ENCODE data around the gene PTGR1. TPM values are rescaled to one million over a fixed set of nuclear protein-coding genes. Genes with fewer than 3 reads are reported as not detected.
A peak's percentile ranks its signal among the peaks of the same experiment; 100 is the strongest.
"Not testable (repeated sequence)": the region's sequence is repeated elsewhere in the genome, so short reads cannot be mapped to it uniquely, and the experiment has no call there.

PTGR1 gene
- total RNA-seq, 1 experiment from 2014 or later: 27.4 TPM

DNA sequence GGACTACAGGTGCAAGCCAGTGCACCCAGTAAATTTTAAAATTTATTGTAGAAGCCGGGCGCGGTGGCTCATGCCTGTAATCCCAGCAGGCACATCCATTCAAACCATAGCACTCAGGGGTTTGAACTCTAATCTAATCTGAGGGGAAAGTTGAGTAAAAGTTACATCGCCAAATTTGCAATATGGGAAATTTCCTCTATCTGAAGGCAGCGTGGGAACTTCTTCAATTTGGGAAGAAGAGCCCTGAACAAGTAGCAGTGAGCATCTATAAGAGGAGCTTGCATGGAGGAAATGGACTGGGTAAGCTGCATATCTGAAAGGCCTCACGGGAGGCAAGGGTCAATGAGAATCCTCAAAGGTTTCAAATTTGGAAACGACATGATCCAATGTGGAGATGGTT, 29.0 kb upstream of the PTGR1 start:
- POLR2A ChIA-PET: interaction anchor here (1.0 to 7.1 kb wide), 2 partner anchors 30 to 103 kb away, joined by 3 to 88 read pairs; partner anchors contain the start of genes PTGR1 and ZNF483

DNA sequence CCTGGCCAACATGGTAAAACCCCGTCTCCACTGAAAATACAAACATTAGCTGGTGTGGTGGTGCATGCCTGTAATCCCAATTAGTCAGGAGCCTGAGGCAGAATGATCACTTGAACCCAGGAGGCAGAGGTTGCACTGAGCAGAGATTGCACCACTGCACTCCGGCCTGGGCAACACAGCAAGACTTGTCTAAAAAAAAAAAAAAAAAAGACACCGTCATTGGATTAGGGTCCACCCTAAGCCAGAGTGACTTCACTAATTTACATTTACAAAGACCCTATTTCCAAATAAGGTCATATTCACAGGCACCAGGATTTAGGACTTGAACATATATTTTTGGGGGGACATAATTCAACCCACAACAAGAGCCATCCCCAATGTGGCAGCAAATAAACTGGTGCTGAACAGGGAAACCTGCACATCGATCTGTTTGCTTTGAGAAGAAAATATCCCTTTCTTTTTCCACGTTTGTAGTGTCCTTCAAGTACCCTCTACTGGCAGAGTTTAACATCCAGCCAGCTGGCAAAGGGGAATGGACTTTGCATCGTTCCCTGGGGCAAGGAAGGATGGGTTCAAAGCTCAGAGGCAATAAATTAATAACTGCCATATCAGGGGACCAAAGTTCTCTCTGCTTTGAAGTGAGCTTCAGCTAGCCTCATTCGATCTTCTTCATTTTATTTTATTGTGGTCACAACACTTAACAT, 28.0 kb upstream of the PTGR1 start:
- intact Hi-C loops (cut with micrococcal nuclease): no loop called here
- ChIA-PET POLR2A (interaction anchor here (0.9 to 7.1 kb wide), 2 partner anchors 28 to 29 kb away, joined by 5 to 88 read pairs; partner anchors contain the start of gene PTGR1), CTCF (interaction anchor here (0.7 to 1.7 kb wide), 2 partner anchors 8 to 29 kb away, joined by 3 to 14 read pairs; no protein-coding TSS in a partner anchor)
- TF ChIP-seq, protein P1, sequence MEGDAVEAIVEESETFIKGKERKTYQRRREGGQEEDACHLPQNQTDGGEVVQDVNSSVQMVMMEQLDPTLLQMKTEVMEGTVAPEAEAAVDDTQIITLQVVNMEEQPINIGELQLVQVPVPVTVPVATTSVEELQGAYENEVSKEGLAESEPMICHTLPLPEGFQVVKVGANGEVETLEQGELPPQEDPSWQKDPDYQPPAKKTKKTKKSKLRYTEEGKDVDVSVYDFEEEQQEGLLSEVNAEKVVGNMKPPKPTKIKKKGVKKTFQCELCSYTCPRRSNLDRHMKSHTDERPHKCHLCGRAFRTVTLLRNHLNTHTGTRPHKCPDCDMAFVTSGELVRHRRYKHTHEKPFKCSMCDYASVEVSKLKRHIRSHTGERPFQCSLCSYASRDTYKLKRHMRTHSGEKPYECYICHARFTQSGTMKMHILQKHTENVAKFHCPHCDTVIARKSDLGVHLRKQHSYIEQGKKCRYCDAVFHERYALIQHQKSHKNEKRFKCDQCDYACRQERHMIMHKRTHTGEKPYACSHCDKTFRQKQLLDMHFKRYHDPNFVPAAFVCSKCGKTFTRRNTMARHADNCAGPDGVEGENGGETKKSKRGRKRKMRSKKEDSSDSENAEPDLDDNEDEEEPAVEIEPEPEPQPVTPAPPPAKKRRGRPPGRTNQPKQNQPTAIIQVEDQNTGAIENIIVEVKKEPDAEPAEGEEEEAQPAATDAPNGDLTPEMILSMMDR (IDR thresholded peaks at IDR 0.05; ENCODE audit: unreplicated experiment): no peak
- peak overlapping the region; percentile 27 for H3K27ac Mint-ChIP-seq (ENCODE audit: low read depth, unreplicated experiment)
- BruUV-seq (replicated peaks): no TSS peak
- H3K36me3 Mint-ChIP-seq (ENCODE audit: insufficient read depth, unreplicated experiment): no peaks in the 10 kb centered on the region
- peaks cover 16% of the 10 kb centered on the region for H3K4me1 Mint-ChIP-seq (ENCODE audit: insufficient read depth, unreplicated experiment)
- H3K27me3 Mint-ChIP-seq (ENCODE audit: insufficient read depth, unreplicated experiment): no peaks in the 10 kb centered on the region
- DNase-seq (ENCODE audit: unreplicated experiment): peak; percentile 65
- no peak overlapping the region for H3K4me3 Mint-ChIP-seq (ENCODE audit: unreplicated experiment)
- no peaks in the 10 kb centered on the region for H3K9me3 Mint-ChIP-seq (ENCODE audit: unreplicated experiment)

More for the DNA sequence above, 29.0 kb upstream of the PTGR1 start:
- no peaks in the 10 kb centered on the region for H3K36me3 Mint-ChIP-seq (ENCODE audit: insufficient read depth, unreplicated experiment)
- TF ChIP-seq, protein P1 (IDR thresholded peaks at IDR 0.05; ENCODE audit: unreplicated experiment): no peak
- peaks cover 19% of the 10 kb centered on the region for H3K4me1 Mint-ChIP-seq (ENCODE audit: insufficient read depth, unreplicated experiment)
- H3K4me3 Mint-ChIP-seq (ENCODE audit: unreplicated experiment): no peak overlapping the region
- no peak for DNase-seq (ENCODE audit: unreplicated experiment)
- no peaks in the 10 kb centered on the region for H3K9me3 Mint-ChIP-seq (ENCODE audit: unreplicated experiment)
- intact Hi-C loops (cut with micrococcal nuclease): no loop called here
- CTCF ChIA-PET: interaction anchor here (0.7 to 1.7 kb wide), 2 partner anchors 9 to 30 kb away, joined by 3 to 14 read pairs; no protein-coding TSS in a partner anchor
- no TSS peak for BruUV-seq (replicated peaks)
- H3K27me3 Mint-ChIP-seq (ENCODE audit: insufficient read depth, unreplicated experiment): no peaks in the 10 kb centered on the region
- H3K27ac Mint-ChIP-seq (ENCODE audit: low read depth, unreplicated experiment): no peak overlapping the region

DNA sequence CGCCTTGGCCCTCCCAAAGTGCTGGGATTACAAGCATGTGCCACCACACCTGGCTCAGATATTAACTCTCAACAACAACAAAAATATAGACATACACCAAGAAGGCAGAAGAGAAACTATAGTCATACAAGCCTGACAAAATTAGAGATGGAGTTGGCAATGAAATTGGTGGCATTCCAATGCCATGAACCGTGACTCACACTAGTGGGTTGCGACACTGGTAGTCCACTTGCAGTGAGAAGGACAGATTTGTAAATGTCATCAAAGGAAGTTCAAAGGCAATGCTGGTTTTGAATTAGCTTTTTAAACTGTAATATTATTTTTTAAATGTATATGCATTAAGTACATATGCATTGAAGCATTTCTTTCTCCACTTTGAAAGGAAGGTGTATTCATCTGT, 23.2 kb upstream of the PTGR1 start:
- ChIA-PET POLR2A (interaction anchor here (1.0 to 4.3 kb wide), 3 partner anchors 9 to 105 kb away, joined by 3 to 39 read pairs (median 12); partner anchors contain the start of genes DNAJC25 and PTGR1), CTCF (interaction anchor here (0.6 to 2.0 kb wide), 5 partner anchors 15 to 68 kb away, joined by 3 to 13 read pairs (median 3); partner anchors contain the start of gene PTGR1)
- Mint-ChIP-seq H3K27ac (ENCODE audit: low read depth, unreplicated experiment) (no peak overlapping the region), H3K4me3 (ENCODE audit: unreplicated experiment) (peak overlapping the region; percentile 28), H3K27me3 (ENCODE audit: insufficient read depth, unreplicated experiment) (no peaks in the 10 kb centered on the region), H3K4me1 (ENCODE audit: insufficient read depth, unreplicated experiment) (peaks cover 12% of the 10 kb centered on the region), H3K9me3 (ENCODE audit: unreplicated experiment) (no peaks in the 10 kb centered on the region), H3K36me3 (ENCODE audit: insufficient read depth, unreplicated experiment) (no peaks in the 10 kb centered on the region)
- intact Hi-C loops (cut with micrococcal nuclease): loop anchor here (1.0 kb wide), 1 partner anchor 24 kb away; no protein-coding TSS in a partner anchor
- DNase-seq (ENCODE audit: unreplicated experiment): peak; percentile 94
- no TSS peak for BruUV-seq (replicated peaks)
- TF ChIP-seq, protein P1 (IDR thresholded peaks at IDR 0.05; ENCODE audit: unreplicated experiment): no peak

DNA sequence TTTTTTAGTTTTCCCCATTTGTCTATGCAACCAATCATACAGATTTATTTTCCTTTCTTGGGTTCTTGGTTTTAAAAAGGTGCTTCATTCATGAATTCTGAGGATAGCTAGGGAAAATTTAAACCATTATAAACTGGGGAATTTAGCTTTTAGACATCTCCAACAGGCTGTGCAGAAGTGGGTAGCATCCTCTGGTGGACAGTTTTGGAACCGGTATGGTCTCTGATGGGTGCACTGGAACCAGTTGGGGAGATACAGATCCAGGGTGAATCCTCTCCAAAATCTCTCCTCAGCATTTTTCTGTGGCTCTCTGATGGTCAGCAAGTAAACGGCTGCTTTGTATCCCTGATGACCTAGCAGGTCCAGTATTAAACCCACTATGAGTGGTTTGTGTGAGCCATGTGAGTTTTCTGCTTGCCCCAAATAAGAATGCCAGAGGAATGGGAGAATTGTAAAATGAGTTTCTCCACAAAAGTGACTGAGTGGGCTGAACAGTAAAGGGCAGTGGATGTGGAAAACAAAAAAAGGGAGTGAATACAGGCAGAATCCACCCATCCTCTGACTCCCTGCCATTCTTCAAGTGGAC, 22.5 kb upstream of the PTGR1 start:
- peak; percentile 58 for DNase-seq (ENCODE audit: unreplicated experiment)
- Mint-ChIP-seq H3K9me3 (ENCODE audit: unreplicated experiment) (no peaks in the 10 kb centered on the region), H3K4me1 (ENCODE audit: insufficient read depth, unreplicated experiment) (peaks cover 12% of the 10 kb centered on the region), H3K27ac (ENCODE audit: low read depth, unreplicated experiment) (no peak overlapping the region), H3K36me3 (ENCODE audit: insufficient read depth, unreplicated experiment) (no peaks in the 10 kb centered on the region), H3K27me3 (ENCODE audit: insufficient read depth, unreplicated experiment) (no peaks in the 10 kb centered on the region), H3K4me3 (ENCODE audit: unreplicated experiment) (peak overlapping the region; percentile 28)
- TF ChIP-seq, protein P1 (IDR thresholded peaks at IDR 0.05; ENCODE audit: unreplicated experiment): peak; percentile 66
- intact Hi-C loops (cut with micrococcal nuclease): loop anchor here (1.0 kb wide), 1 partner anchor 24 kb away; no protein-coding TSS in a partner anchor
- POLR2A ChIA-PET: interaction anchor here (0.5 to 4.3 kb wide), 8 partner anchors 9 to 243 kb away, joined by 3 to 39 read pairs (median 5); partner anchors contain the start of genes DNAJC25 and PTGR1
- no TSS peak for BruUV-seq (replicated peaks)
- CTCF ChIA-PET: interaction anchor here (0.6 to 2.7 kb wide), 22 partner anchors 8 to 1152 kb away, joined by 3 to 30 read pairs (median 5); partner anchors contain the start of gene PTGR1

DNA sequence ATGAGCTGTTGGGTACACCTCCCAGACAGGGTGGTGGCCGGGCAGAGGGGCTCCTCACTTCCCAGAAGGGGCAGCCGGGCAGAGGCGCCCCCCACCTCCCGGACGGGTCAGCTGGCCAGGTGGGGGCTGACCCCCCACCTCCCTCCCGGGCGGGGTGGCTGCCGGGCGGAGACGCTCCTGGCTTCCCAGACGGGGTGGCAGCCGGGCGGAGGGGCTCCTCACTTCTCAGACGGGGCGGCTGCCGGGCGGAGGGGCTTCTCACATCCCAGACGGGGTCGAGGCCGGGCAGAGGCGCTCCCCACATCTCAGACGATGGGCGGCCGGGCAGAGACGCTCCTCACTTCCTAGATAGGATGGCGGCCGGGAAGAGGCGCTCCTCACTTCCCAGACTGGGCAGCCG, 17.9 kb upstream of the PTGR1 start:
- POLR2A ChIA-PET; H3K9me3 Mint-ChIP-seq (ENCODE audit: unreplicated experiment); intact Hi-C loops (cut with micrococcal nuclease); H3K27ac Mint-ChIP-seq (ENCODE audit: low read depth, unreplicated experiment); DNase-seq (ENCODE audit: unreplicated experiment); BruUV-seq (replicated peaks); CTCF ChIA-PET; H3K36me3 Mint-ChIP-seq (ENCODE audit: insufficient read depth, unreplicated experiment); H3K4me3 Mint-ChIP-seq (ENCODE audit: unreplicated experiment): not testable (repeated sequence)
- H3K27me3 Mint-ChIP-seq (ENCODE audit: insufficient read depth, unreplicated experiment): peaks cover 12% of the 10 kb centered on the region
- H3K4me1 Mint-ChIP-seq (ENCODE audit: insufficient read depth, unreplicated experiment): peaks cover 11% of the 10 kb centered on the region

Data from MCF 10A (cell line).